ENCODE data around the gene SLC25A17. TPM values are rescaled to one million over a fixed set of nuclear protein-coding genes. Genes with fewer than 3 reads are reported as not detected.
"Not testable (repeated sequence)": the region's sequence is repeated elsewhere in the genome, so short reads cannot be mapped to it uniquely, and the experiment has no call there.

SLC25A17 gene
- total RNA-seq, 1 donor from 2014 or later = 26.2 TPM

DNA sequence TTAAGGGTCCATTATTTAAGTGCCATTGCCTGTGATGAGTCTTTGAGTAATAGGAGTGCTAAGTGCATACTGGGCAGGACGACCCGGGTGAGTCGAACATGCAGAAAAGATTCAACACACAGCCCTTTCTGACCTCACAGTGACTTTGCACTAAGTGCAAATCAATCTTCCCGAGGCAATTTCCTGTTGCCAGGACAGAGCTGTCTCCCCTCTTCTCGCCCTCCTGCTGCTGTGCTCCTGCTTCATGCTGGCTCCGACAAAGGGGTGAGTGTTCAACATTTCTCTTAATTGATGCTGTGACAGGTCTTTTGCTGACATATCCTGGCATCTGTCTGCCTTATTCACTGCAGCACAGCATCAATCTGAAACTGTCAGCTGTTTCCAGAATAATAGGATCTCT is 97.9 kb downstream of the SLC25A17 start:
- peak; percentile 46 for DNase-seq (ENCODE audit: low read depth)

DNA sequence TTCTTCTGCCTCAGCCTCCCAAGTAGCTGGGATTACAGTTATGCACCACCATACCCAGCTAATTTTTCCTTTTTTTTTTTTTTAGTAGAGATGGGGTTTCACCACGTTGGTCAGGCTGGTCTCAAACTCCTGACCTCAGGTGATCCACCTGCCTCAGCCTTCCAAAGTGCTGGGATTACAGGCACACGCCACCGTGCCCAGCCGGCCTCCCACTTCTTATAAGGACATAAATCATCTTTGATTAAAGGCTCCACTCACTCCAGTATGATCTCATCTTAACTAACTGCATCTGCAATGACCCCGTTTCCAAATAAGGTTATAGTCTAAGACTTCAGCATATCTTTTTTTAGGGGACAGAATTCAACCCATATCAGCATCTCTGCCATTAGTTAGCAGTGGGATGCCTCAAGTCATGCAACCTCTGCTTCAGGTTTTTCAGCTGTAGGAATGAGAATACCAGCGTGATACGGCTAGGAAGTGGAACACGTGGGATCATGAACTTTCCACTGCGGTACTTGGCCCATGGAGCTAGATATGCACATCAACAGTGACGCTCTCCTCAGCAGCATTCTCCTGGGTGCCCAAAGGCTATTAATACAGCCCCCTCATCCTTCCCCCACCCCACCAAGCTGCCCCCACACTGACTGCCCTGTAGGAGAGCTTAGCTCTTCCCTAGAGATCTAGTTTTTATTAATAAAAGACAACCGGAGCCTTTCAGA is 98.4 kb downstream of the SLC25A17 start:
- DNase-seq (ENCODE audit: low read depth) = no peak

DNA sequence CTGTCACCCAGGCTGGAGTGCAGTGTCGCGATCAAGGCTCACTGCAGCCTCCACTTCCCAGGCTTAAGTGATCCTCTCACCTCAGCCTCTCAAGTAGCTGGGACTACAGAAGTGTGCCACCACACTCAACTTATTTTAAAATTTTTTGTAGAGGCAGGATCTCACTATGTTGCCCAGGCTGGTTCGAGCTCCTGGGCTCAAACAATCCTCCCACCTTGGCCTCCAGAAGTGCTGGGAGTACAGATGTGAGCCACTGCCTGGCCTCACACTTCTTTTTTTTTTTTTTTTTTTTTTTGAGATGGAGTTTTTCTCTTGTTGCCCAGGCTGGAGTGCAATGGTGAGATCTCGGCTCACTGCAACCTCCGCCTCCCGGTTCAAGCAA is 99.0 kb downstream of the SLC25A17 start:
- DNase-seq (ENCODE audit: low read depth) = not testable (repeated sequence)

Small RNA genes lying within 50 kb of the gene (microRNA-seq; reads per million reads assigned to microRNA genes)
- gene MIR4766 = 1.1 reads per million

Other genes with a start within 250 kb of the SLC25A17 start
- gene MRTFA, start 182.6 kb downstream of the SLC25A17 start, total RNA-seq = 47.0 and 51.1 TPM in 2 replicates
- gene MCHR1, start 139.9 kb downstream of the SLC25A17 start, total RNA-seq = 0.94 and 2.1 TPM in 2 replicates
- 219 and 222 TPM in 2 replicates for gene ST13, start 37.3 kb upstream of the SLC25A17 start, total RNA-seq
- 9.1 and 12.6 TPM in 2 replicates for gene XPNPEP3, start 37.8 kb upstream of the SLC25A17 start, total RNA-seq
- not detected in 2 replicates for gene DNAJB7, start 42.8 kb upstream of the SLC25A17 start, total RNA-seq
- gene RBX1, start 132.0 kb upstream of the SLC25A17 start, total RNA-seq = 66.6 and 83.9 TPM in 2 replicates

Data from myocyte (in vitro differentiated cells).